H1 (cell line): ENCODE results near the gene GTF3C2. TPM values are rescaled to one million over a fixed set of nuclear protein-coding genes. Genes with fewer than 3 reads are reported as not detected.

ENCODE experiments used
- CTCF ChIA-PET: fragments of 300-600 bp; sonication (Branson Sonifier 250); formaldehyde crosslinking; loops from one replicate; lab custom pipeline; 2021; ENCODE audit not compliant: partially characterized antibody; lab: Charles Lee
- POLR2A ChIA-PET: fragments of 300-600 bp; sonication (Branson Sonifier 250); formaldehyde crosslinking; loops from one replicate; lab custom pipeline; 2021; ENCODE audit warnings: inconsistent platforms; ENCODE audit not compliant: partially characterized antibody; lab: Charles Lee
- DNase-seq, 2 experiments: peaks; one replicate each; pipeline versions ENCODE4 v3.0.0 to v3.0.0-alpha.2; 2010 to 2022; ENCODE audit warnings: low spot score in 2 of 2, low read depth in 1 of 2, mixed read lengths in 1 of 2
- FAIRE-seq: peaks from 2 replicates; lab custom pipeline; 2011; peaks lifted over from hg19 to GRCh38; lab: Jason Lieb, UNC
- H2AFZ ChIP-seq: 2 replicates; pipeline ENCODE4 v1.8.1; 2012; ENCODE audit warnings: low read length, inconsistent platforms
- H2AK5ac ChIP-seq: 2 replicates; pipeline ENCODE4 v1.6.1; 2013; ENCODE audit warnings: low read depth, low read length
- H2BK120ac ChIP-seq: replicated peaks from 2 replicates; pipeline ENCODE3; 2013; ENCODE audit warnings: low read depth, low read length, inconsistent platforms
- H2BK12ac ChIP-seq: 2 replicates; pipeline ENCODE4 v1.6.1; 2013; ENCODE audit warnings: low read depth, low read length
- H2BK15ac ChIP-seq: 2 replicates; pipeline ENCODE4 v1.6.1; 2013; ENCODE audit warnings: low read length
- H2BK20ac ChIP-seq: 2 replicates; pipeline ENCODE4 v1.6.1; 2013; ENCODE audit warnings: low read length
- H2BK5ac ChIP-seq: 2 replicates; pipeline ENCODE4 v1.6.1; 2013; ENCODE audit warnings: low read depth, low read length
- H3K14ac ChIP-seq: 2 replicates; pipeline ENCODE4 v1.6.1; 2013; ENCODE audit warnings: inconsistent platforms; ENCODE audit not compliant: insufficient read length
- H3K18ac ChIP-seq: 2 replicates; pipeline ENCODE4 v1.6.1; 2013; ENCODE audit warnings: low read length; ENCODE audit errors: extremely low read depth
- H3K23ac ChIP-seq: 2 replicates; pipeline ENCODE4 v1.6.1; 2013; ENCODE audit warnings: inconsistent platforms; ENCODE audit not compliant: insufficient read length
- H3K23me2 ChIP-seq: 2 replicates; pipeline ENCODE4 v1.6.1; 2013; ENCODE audit warnings: low read depth, low read length
- H3K27ac ChIP-seq: 2 replicates; pipeline ENCODE4 v1.6.1; 2011; ENCODE audit warnings: low read depth, low read length, inconsistent platforms
- H3K27me3 ChIP-seq, 4 experiments: replicated peaks in 1 of 4; 1 replicate in 1 of 4; 2 replicates in 3 of 4; pipeline versions ENCODE4 v1.6.1 to v1.8.1; 2011 to 2013; ENCODE audit warnings: low read length in 3 of 4, mild to moderate bottlenecking in 3 of 4, inconsistent platforms in 2 of 4, mixed read lengths in 2 of 4, moderate library complexity in 1 of 4; ENCODE audit not compliant: control insufficient read depth in 3 of 4, insufficient read depth in 3 of 4; ENCODE audit errors: extremely low read depth in 1 of 4
- H3K36me3 ChIP-seq, 4 experiments: 2 replicates each; pipeline versions ENCODE4 v1.6.1 to v1.8.1; 2011 to 2013; ENCODE audit warnings: mild to moderate bottlenecking in 4 of 4, low read length in 3 of 4, moderate library complexity in 2 of 4, control low read depth in 1 of 4, inconsistent platforms in 1 of 4; ENCODE audit not compliant: insufficient read depth in 4 of 4, control insufficient read depth in 2 of 4
- H3K4ac ChIP-seq: replicated peaks from 2 replicates; pipeline ENCODE3; 2013; ENCODE audit warnings: low read length, low read depth, mixed read lengths, inconsistent platforms; ENCODE audit not compliant: insufficient read length
- H3K4me1 ChIP-seq, 4 experiments: replicated peaks in 1 of 4; 1 replicate in 1 of 4; 2 replicates in 3 of 4; pipeline versions ENCODE4 v1.6.1 to v1.8.1; 2011 to 2013; ENCODE audit warnings: low read length in 3 of 4, inconsistent platforms in 2 of 4, mixed read lengths in 1 of 4; ENCODE audit not compliant: insufficient read depth in 4 of 4, control insufficient read depth in 3 of 4
- H3K4me2 ChIP-seq, 2 experiments: 2 replicates each; pipeline versions ENCODE4 v1.6.1 to v1.8.1; 2011 to 2013; ENCODE audit warnings: low read depth in 2 of 2, low read length in 2 of 2, control low read depth in 1 of 2, inconsistent platforms in 1 of 2, mild to moderate bottlenecking in 1 of 2; ENCODE audit not compliant: insufficient read depth in 1 of 2
- H3K4me3 ChIP-seq, 4 experiments: fragments of 200-600, 300-600 bp in 1 of 4; sonication (generic), shearing (Covaris generic), sonication (Bioruptor Twin) in 1 of 4; 2 replicates each; pipeline versions ENCODE4 v1.5.1 to v1.8.1; 2011 to 2016; ENCODE audit warnings: low read length in 4 of 4, low read depth in 3 of 4, control low read depth in 2 of 4, inconsistent platforms in 2 of 4, mild to moderate bottlenecking in 2 of 4, mixed read lengths in 1 of 4, moderate library complexity in 1 of 4; ENCODE audit not compliant: insufficient read depth in 2 of 4; ENCODE audit errors: extremely low read depth in 1 of 4
- H3K56ac ChIP-seq: replicated peaks from 2 replicates; pipeline ENCODE3; 2013; ENCODE audit warnings: low read depth, mild to moderate bottlenecking, mixed read lengths, low read length, inconsistent platforms; ENCODE audit not compliant: insufficient read length
- H3K79me1 ChIP-seq: 2 replicates; pipeline ENCODE4 v1.6.1; 2013; ENCODE audit warnings: low read depth, low read length, control low read depth
- H3K79me2 ChIP-seq, 2 experiments: 2 replicates each; pipeline versions ENCODE4 v1.6.1 to v1.8.1; 2012 to 2013; ENCODE audit warnings: low read length in 2 of 2, mild to moderate bottlenecking in 2 of 2, inconsistent platforms in 1 of 2; ENCODE audit not compliant: insufficient read depth in 2 of 2, control insufficient read depth in 1 of 2
- H3K9ac ChIP-seq, 4 experiments: replicated peaks in 1 of 4; 1 replicate in 1 of 4; 2 replicates in 3 of 4; pipeline versions ENCODE4 v1.6.1 to v1.8.1; 2011 to 2013; ENCODE audit warnings: low read depth in 3 of 4, low read length in 3 of 4, control low read depth in 2 of 4, mild to moderate bottlenecking in 2 of 4, moderate library complexity in 2 of 4, inconsistent platforms in 1 of 4; ENCODE audit errors: extremely low read depth in 1 of 4
- H3K9me3 ChIP-seq, 2 experiments: 2 replicates each; pipeline versions ENCODE4 v1.6.1 to v1.8.1; 2012 to 2013; ENCODE audit warnings: mild to moderate bottlenecking in 2 of 2, moderate library complexity in 2 of 2, control low read depth in 1 of 2, inconsistent platforms in 1 of 2, low read depth in 1 of 2, low read length in 1 of 2, mixed read lengths in 1 of 2; ENCODE audit not compliant: insufficient read depth in 2 of 2
- H4K20me1 ChIP-seq, 2 experiments: replicated peaks in 1 of 2; 2 replicates each; pipeline versions ENCODE3 to v1.8.1; 2011 to 2013; ENCODE audit warnings: inconsistent platforms in 2 of 2, low read length in 2 of 2, mild to moderate bottlenecking in 1 of 2; ENCODE audit not compliant: insufficient read depth in 2 of 2, control insufficient read depth in 1 of 2
- H4K5ac ChIP-seq: 2 replicates; pipeline ENCODE4 v1.6.1; 2013; ENCODE audit warnings: low read length, low read depth, mixed read lengths, inconsistent platforms; ENCODE audit not compliant: insufficient read length
- H4K8ac ChIP-seq: 2 replicates; pipeline ENCODE4 v1.8.0; 2013; ENCODE audit warnings: mild to moderate bottlenecking, moderate library complexity, low read length, inconsistent platforms; ENCODE audit not compliant: insufficient read depth; ENCODE audit errors: extremely low read depth
- H4K91ac ChIP-seq: replicated peaks from 2 replicates; pipeline ENCODE3; 2013; ENCODE audit warnings: low read length, mixed read lengths, inconsistent platforms; ENCODE audit not compliant: insufficient read length
- WGBS, 2 experiments: shearing (Covaris generic) in 1 of 2; methylation state at CpG; one replicate each; pipeline versions ENCODE4 v1.1.6 to v1.1.7; 2013 to 2015; ENCODE audit warnings: low lambda C conversion rate in 2 of 2, mixed read lengths in 2 of 2, inconsistent platforms in 1 of 2, low coverage in 1 of 2, missing lambda C conversion rate in 1 of 2; ENCODE audit not compliant: insufficient replicate concordance in 2 of 2, insufficient coverage in 1 of 2, insufficient read length in 1 of 2; ENCODE audit errors: extremely low coverage in 1 of 2, missing lambda C conversion rate in 1 of 2; 5-methylcytosine and 5-hydroxymethylcytosine counted together
- polyA plus RNA-seq, 7 experiments: library from polyadenylated mRNA; depleted of rRNA in 3 of 7; stranded (reverse) in 5 of 7; unstranded in 2 of 7; fragments of >200 nt in 5 of 7; fragments of 200-250 nt in 2 of 7; gene quantifications; 1 replicate in 5 of 7; 2 replicates in 1 of 7; 4 replicates in 1 of 7; pipeline versions ENCODE4 v1.2.1 to v1.2.3, GENCODE V29; 2011 to 2013; ENCODE audit warnings: missing spikeins in 2 of 7, mixed read lengths in 2 of 7
- total RNA-seq: library from RNA; stranded (reverse); fragmentation: NEBNext Ultra II Directional; extraction: Animal tissue kit (Norgen Biotek cat#: 25700); gene quantifications from 2 replicates; pipeline ENCODE4 v1.2.1, GENCODE V29; 2021

GTF3C2 gene
- total and polyA plus RNA-seq, 2 of the 8 experiments (the other 6 are each of a cell fraction or from before 2014, with no cell fraction given) = 118 to 127 TPM

DNA sequence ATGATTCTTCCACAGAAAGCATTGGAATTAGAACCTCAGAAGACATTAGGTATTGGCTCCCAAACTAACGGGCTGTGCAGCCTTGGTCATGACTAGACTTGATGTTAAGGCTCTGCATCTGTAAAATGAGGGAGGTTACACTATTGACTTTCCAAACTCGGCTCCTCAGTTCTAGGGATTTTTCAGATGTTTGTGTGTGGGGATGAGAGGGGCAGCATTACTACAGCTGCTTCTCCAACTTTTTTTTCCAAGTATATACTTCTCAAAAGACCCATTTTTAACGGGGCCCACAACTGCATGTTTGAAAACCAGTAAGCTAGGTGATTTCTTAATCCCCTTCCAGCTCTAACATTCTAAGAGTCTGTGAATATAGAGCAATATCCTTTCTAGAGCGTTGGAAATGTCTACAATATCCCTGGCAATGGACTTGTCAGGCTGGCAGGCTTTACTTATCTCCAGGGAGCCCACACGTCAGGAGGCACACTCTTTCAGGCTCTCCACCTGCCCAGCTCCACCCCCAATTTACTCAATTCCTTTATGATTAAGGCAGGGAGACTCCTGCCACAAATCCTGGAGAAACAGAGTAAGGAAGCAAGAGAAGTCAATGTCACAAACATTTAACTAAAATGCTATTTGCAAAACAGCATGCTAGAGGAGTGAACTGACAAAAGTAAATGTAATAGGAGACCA is 32.8 kb downstream of the GTF3C2 start:
- CTCF ChIA-PET = interaction anchor here (0.6 to 10.3 kb wide), 10 partner anchors 10 to 104 kb away, joined by 3 to 128 read pairs (median 4); partner anchors contain the start of genes EIF2B4, SNX17 and UCN
- Histone ChIP-seq H3K79me2 (no peaks in the 10 kb centered on the region; a peak in 1 of 4 replicates), H4K20me1 (no peaks in the 10 kb centered on the region), H3K14ac (no peak overlapping the region), H4K8ac (no peak overlapping the region), H3K36me3 (peaks cover 17 to 27% (median 25%) of the 10 kb centered on the region in 4 experiments), H3K4me2 (peak overlapping the region; percentile 96 to 97), H2BK12ac (no peak overlapping the region), H3K18ac (no peak overlapping the region), H3K4me1 (peaks cover 0 to 10% (median 0%) of the 10 kb centered on the region in 4 experiments; a peak in 4 of 7 replicates), H3K4ac (no peak overlapping the region), H3K4me3 (peak overlapping the region; percentile 85 to 99 (median 88)), H3K9ac (peak overlapping the region; percentile 80 to 97 (median 93)), H4K91ac (peak overlapping the region; percentile 58), H3K27ac (peak overlapping the region; percentile 94), H2BK120ac (no peak overlapping the region), H2AFZ (no peak overlapping the region), H3K23me2 (peaks cover 7% of the 10 kb centered on the region), H2BK15ac (no peak overlapping the region), H2BK5ac (peak overlapping the region; percentile 92), H3K9me3 (no peaks in the 10 kb centered on the region), H2AK5ac (no peak overlapping the region), H4K5ac (peak overlapping the region; percentile 10), H3K79me1 (no peaks in the 10 kb centered on the region), H3K56ac (no peak overlapping the region), H3K23ac (no peak overlapping the region), H2BK20ac (no peak overlapping the region), H3K27me3 (no peaks in the 10 kb centered on the region)
- DNase-seq = no peak
- POLR2A ChIA-PET = interaction anchor here (0.5 to 9.4 kb wide), 24 partner anchors 8 to 275 kb away, joined by 3 to 105 read pairs (median 8); partner anchors contain the start of genes GTF3C2, TRIM54, UCN and ZNF513
- no peak for FAIRE-seq
- 42% methylated on average over 5 of the region's 5 CpGs; no CpG with 5 or more reads in 1 of the 2 experiments for WGBS, 2 experiments
